ENCODE results near the gene RAD51AP1.

GRCh38 chr12:4584281-4584680 lies 45.6 kb downstream of the RAD51AP1 start:
- TF ChIP-seq, protein P1, sequence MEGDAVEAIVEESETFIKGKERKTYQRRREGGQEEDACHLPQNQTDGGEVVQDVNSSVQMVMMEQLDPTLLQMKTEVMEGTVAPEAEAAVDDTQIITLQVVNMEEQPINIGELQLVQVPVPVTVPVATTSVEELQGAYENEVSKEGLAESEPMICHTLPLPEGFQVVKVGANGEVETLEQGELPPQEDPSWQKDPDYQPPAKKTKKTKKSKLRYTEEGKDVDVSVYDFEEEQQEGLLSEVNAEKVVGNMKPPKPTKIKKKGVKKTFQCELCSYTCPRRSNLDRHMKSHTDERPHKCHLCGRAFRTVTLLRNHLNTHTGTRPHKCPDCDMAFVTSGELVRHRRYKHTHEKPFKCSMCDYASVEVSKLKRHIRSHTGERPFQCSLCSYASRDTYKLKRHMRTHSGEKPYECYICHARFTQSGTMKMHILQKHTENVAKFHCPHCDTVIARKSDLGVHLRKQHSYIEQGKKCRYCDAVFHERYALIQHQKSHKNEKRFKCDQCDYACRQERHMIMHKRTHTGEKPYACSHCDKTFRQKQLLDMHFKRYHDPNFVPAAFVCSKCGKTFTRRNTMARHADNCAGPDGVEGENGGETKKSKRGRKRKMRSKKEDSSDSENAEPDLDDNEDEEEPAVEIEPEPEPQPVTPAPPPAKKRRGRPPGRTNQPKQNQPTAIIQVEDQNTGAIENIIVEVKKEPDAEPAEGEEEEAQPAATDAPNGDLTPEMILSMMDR (IDR thresholded peaks at IDR 0.05), result no peak
- no peak for TF ChIP-seq POLR2A (IDR thresholded peaks at IDR 0.05)

Measured in body of pancreas (tissue), 4 donors.